GM10847 (cell line): ENCODE results near the gene ADAT2.

Source experiments
- POLR2A ChIP-seq: IDR thresholded peaks from 2 replicates; pipeline ENCODE4 v1.6.1; 2011; ENCODE audit not compliant: insufficient read length; ENCODE audit errors: extremely low read depth

Gene ADAT2

DNA sequence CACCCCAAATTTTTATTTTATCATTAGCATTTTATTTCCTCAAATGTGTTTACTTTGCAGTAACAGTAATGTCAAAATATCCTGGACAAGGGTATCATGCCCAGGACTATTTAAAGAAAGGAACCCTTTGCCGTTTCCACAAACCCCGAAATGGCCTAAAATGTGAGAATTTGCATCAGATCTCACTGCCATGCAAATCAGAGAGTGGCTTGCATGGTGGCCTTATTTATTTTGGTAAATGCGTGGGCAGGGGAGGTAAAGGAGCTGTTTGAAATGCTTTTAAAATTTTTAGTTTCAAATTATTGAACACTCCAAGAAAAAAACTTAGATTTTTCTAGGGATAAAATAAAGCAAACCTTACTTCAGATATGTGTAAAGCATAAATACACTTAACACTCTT, 43.8 kb downstream of the ADAT2 start:
- no peak for TF ChIP-seq POLR2A

- no peak for TF ChIP-seq POLR2A
Observed at GRCh38 chr6:143405373-143406154, 44.9 kb downstream of the ADAT2 start.

- TF ChIP-seq POLR2A, result no peak
Observed at GRCh38 chr6:143402721-143403336, 47.7 kb downstream of the ADAT2 start.

- no peak for TF ChIP-seq POLR2A
Observed at GRCh38 chr6:143401636-143402370, 48.7 kb downstream of the ADAT2 start.

DNA sequence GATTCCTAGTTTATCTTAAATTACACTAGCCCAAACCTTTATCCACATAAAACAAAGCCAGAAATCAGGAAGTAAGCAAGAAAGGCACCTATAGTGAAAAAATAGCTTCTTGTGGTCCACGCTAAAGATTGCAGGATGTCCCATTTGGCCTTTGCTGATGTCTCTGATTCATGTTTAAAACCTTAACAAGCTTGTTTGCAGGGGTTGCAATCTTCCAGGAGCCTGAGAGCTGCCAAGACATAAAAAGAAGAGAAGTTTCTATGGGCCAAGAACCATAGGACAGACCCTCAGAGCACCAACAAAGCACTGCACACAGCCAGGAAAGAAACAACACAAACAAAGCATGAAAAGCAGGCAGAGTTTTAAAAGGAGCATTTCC, 49.4 kb downstream of the ADAT2 start:
- TF ChIP-seq POLR2A, result no peak

DNA sequence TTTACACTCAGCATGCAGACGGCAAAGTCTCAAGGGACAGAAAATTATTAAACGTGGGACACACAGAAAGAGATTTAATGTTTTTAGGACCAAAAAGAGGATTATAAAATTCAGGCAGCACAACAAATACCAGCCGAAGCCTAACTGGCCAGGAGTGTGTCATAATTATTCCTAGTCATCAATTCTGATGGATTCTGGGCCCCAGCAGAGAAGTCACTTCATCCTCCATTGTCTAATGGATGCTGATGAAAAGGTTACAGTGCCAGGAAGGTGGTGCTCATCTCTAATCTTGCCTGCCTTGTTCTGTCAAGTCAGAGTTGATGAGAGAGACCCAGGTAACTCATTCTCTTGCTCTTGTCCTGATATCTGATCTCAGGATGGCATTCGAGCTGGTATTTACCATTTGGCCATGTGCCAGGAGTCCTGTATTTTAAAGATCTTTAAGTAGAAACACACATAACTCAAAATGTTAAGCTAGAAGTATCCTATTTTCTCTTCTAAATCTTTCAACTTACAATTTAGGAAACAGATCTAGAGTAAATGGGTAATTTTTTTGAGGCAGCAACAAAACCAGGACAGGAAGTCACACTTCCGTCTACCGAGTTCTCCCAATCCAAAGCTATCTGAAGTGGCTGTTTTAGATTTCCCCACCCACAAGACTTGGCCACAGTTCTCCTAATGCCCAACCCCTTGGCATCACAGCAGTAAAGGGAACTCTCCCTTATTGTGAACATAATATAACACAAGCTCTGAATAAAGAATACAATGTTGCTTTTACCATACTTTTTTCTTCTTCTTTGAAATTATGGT, 50.0 kb downstream of the ADAT2 start:
- no peak for TF ChIP-seq POLR2A

DNA sequence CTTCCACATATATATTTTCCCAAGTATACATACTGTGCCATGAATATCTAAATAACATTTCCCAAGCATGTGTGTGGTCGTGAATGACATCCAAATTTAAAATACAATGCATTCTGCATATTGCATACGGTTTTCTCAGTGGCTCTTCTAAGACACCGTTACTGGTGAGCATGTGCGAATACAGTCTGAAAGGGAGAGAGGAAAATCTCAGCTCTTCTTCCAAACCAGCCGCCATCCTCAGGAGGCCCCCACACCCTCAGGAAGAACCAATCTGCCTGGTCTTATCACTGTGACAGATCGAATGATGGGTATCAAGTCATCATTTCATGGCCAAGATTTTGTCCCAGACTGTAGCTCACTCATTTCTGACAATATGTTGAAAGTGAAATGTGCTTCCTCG, 50.7 kb downstream of the ADAT2 start:
- no peak for TF ChIP-seq POLR2A

GRCh38 chr6:143399176-143399575, 51.3 kb downstream of the ADAT2 start:
- no peak for TF ChIP-seq POLR2A

DNA sequence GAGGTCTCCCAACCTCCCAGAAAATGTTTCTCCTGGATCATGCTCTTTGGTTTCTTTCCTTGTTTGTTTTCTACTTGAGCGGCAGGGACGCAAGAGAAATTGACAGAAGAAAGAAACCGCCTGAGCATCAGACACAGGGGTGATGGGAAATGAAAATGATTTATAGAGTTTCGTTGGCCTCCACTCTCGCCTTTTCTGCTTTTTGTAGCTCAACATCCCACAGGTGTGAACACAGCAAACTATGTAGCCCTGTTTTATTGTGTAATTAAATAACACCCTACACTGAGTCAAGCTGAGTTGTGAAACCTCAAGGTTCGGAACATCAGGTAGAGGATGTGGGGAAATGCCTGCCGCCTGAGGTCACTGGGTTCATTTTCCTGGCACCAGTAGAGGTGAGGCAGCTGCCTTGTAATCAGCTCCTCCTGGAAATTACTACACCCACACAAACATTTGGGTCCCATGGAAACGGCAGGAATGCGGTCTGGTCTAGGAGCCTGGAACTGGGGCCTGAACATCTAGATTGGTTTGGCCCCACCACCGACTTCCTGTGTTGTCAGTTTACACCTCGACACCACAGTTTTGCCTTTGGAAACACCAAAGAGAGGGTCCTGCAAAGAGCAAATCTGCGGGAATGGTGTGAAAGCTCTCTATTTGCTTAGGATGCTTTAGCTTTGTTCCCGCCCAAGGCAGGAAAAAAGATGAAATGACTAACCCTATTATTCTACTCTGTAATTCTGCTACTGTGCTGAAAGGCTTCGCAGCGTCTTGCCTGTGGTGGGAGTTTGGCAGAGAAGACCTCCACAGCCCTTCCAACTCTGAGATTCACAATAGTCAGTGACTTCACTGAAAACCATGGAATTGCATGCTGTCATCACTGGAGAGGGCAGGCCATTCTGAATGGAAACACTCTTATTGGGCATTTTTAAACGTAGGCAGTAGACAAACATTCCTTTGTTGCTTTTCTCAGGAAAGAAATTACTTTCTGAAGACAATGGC, 53.0 kb downstream of the ADAT2 start:
- no peak for TF ChIP-seq POLR2A

DNA sequence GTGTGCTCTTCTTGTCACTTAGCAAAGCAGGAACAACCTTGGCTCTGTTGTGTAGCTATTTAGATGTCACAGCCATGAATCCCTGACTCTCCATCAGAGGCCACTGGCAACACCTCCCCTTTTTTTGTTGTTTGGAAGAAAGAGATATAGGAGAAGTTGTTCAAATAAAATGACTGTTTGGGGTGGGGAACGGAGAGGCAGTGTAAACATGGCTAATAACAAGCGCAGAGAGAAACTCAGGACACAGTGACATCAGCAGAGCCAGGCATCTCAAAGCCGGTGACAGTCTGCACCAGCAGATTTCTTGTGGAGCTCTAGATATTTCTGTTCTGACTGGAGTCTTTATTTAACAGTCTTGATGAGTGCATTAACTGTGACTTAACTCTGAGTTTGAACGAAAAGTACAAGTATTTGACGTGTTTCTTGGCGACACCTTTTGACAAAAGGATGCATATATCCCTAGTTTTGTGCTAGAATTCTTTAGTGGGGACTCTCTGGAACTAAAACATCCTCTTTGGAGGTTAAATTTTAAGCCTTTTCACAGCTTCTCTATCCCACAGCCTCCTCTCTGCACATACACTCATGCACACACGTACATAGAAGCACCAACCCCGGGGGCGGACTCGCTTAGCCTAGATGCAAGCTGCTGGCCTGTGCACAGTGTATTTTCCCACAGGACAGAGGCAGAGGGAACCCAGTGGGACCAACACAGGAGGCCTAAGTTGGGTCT, 53.8 kb downstream of the ADAT2 start:
- no peak for TF ChIP-seq POLR2A

GRCh38 chr6:143395699-143396098, 54.8 kb downstream of the ADAT2 start:
- no peak for TF ChIP-seq POLR2A

DNA sequence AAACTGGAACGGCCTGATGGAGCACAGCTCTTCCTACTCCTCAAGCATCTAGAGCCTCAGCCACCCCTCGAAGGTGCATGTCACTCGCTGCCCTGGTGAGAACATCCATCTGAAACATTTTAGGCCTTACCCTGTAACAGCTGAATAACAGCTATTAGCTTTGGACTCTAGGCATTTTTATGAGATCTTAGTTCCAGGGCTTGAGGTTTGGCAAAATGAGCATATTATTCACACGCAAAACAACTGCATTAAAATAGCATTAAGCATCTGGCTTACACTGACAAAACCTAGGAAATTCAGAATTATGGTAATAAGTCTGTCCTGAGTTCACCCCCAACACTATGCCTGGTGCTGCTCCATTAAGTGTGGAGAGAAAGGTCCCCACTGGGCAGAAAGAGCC, 56.1 kb downstream of the ADAT2 start:
- TF ChIP-seq POLR2A, result no peak

- TF ChIP-seq POLR2A, result no peak
Observed at GRCh38 chr6:143390278-143390677, 60.2 kb downstream of the ADAT2 start.
